ENCODE data around the gene TEX35. TPM values are rescaled to one million over a fixed set of nuclear protein-coding genes. Genes with fewer than 3 reads are reported as not detected.

TEX35 gene
- total RNA-seq, 3 donors from 2014 or later (not counting 1 experiment from before 2014, with no cell fraction given) = not detected

- no peaks in the 10 kb centered on the region for H3K9me3 ChIP-seq (ENCODE audit: control insufficient read depth, insufficient read depth, low read length)
- WGBS (ENCODE audit: insufficient coverage) = 98% methylated on average over 5 of the region's 6 CpGs
- no peaks in the 10 kb centered on the region for H3K4me1 ChIP-seq (ENCODE audit: control insufficient read depth, insufficient read depth, low read length)
- H3K9me3 Mint-ChIP-seq = no peaks in the 10 kb centered on the region
- peaks cover 3 to 8% of the 10 kb centered on the region in 2 donors for H3K27me3 Mint-ChIP-seq (ENCODE audit: low read depth in 2 of 2)
- TF ChIP-seq CTCF (IDR thresholded peaks at IDR 0.05) = no peak
- H3K27ac ChIP-seq (ENCODE audit: low read length) = no peak overlapping the region
- H3K27me3 ChIP-seq (ENCODE audit: control insufficient read depth, insufficient read depth, low read length) = no peaks in the 10 kb centered on the region
- no peaks in the 10 kb centered on the region for H3K36me3 Mint-ChIP-seq
- intact Hi-C loops (cut with micrococcal nuclease) = no loop called here
- H3K4me3 Mint-ChIP-seq = no peak overlapping the region
- DNase-seq (no peak), ATAC-seq (no peak)
- no peak overlapping the region for H3K4me3 ChIP-seq (ENCODE audit: low read length)
- no peak overlapping the region for H3K27ac Mint-ChIP-seq
- H3K36me3 ChIP-seq (ENCODE audit: control insufficient read depth, insufficient read depth, low read length) = no peaks in the 10 kb centered on the region
- peaks cover 0 to 5% of the 10 kb centered on the region in 2 donors for H3K4me1 Mint-ChIP-seq
Measured at GRCh38 chr1:178506177-178506576, 6.7 kb upstream of the TEX35 start.

- no peaks in the 10 kb centered on the region for H3K36me3 ChIP-seq (ENCODE audit: control insufficient read depth, insufficient read depth, low read length)
- Mint-ChIP-seq H3K9me3 (no peaks in the 10 kb centered on the region), H3K27ac (no peak overlapping the region), H3K4me1 (peaks cover 0 to 2% of the 10 kb centered on the region in 2 donors), H3K27me3 (ENCODE audit: low read depth in 2 of 2) (peaks cover under 1 to 6% of the 10 kb centered on the region in 2 donors), H3K36me3 (no peaks in the 10 kb centered on the region), H3K4me3 (no peak overlapping the region)
- H3K4me1 ChIP-seq (ENCODE audit: control insufficient read depth, insufficient read depth, low read length) = no peaks in the 10 kb centered on the region
- intact Hi-C loops (cut with micrococcal nuclease) = no loop called here
- H3K4me3 ChIP-seq (ENCODE audit: low read length) = no peak overlapping the region
- H3K27ac ChIP-seq (ENCODE audit: low read length) = no peak overlapping the region
- H3K27me3 ChIP-seq (ENCODE audit: control insufficient read depth, insufficient read depth, low read length) = no peaks in the 10 kb centered on the region
- DNase-seq (no peak), ATAC-seq (no peak)
- WGBS (ENCODE audit: insufficient coverage) = 77% methylated on average over 6 of the region's 6 CpGs
- no peaks in the 10 kb centered on the region for H3K9me3 ChIP-seq (ENCODE audit: control insufficient read depth, insufficient read depth, low read length)
- no peak for TF ChIP-seq CTCF (IDR thresholded peaks at IDR 0.05)
Measured at GRCh38 chr1:178506669-178507068, 6.2 kb upstream of the TEX35 start.

GRCh38 chr1:178509414-178510007, 3.4 kb upstream of the TEX35 start:
- Mint-ChIP-seq H3K27me3 (ENCODE audit: low read depth in 2 of 2) (peaks cover 0 to 3% of the 10 kb centered on the region in 2 donors), H3K36me3 (no peaks in the 10 kb centered on the region), H3K9me3 (no peaks in the 10 kb centered on the region), H3K4me1 (no peaks in the 10 kb centered on the region), H3K27ac (no peak overlapping the region), H3K4me3 (no peak overlapping the region)
- Histone ChIP-seq H3K4me3 (ENCODE audit: low read length) (no peak overlapping the region), H3K27ac (ENCODE audit: low read length) (no peak overlapping the region), H3K9me3 (ENCODE audit: control insufficient read depth, insufficient read depth, low read length) (no peaks in the 10 kb centered on the region), H3K27me3 (ENCODE audit: control insufficient read depth, insufficient read depth, low read length) (no peaks in the 10 kb centered on the region), H3K36me3 (ENCODE audit: control insufficient read depth, insufficient read depth, low read length) (no peaks in the 10 kb centered on the region), H3K4me1 (ENCODE audit: control insufficient read depth, insufficient read depth, low read length) (no peaks in the 10 kb centered on the region)
- WGBS (ENCODE audit: insufficient coverage) = 85% methylated on average over 4 of the region's 5 CpGs
- intact Hi-C loops (cut with micrococcal nuclease) = no loop called here
- DNase-seq (no peak), ATAC-seq (no peak)
- TF ChIP-seq CTCF (IDR thresholded peaks at IDR 0.05) = no peak

- Mint-ChIP-seq H3K9me3 (no peaks in the 10 kb centered on the region), H3K27me3 (ENCODE audit: low read depth in 2 of 2) (peaks cover 0 to 3% of the 10 kb centered on the region in 2 donors), H3K36me3 (no peaks in the 10 kb centered on the region), H3K4me1 (no peaks in the 10 kb centered on the region), H3K4me3 (no peak overlapping the region), H3K27ac (no peak overlapping the region)
- H3K4me3 ChIP-seq (ENCODE audit: low read length) = no peak overlapping the region
- intact Hi-C loops (cut with micrococcal nuclease) = no loop called here
- 87% methylated on average over 4 of the region's 4 CpGs for WGBS (ENCODE audit: insufficient coverage)
- ATAC-seq = no peak
- H3K9me3 ChIP-seq (ENCODE audit: control insufficient read depth, insufficient read depth, low read length) = no peaks in the 10 kb centered on the region
- H3K27ac ChIP-seq (ENCODE audit: low read length) = no peak overlapping the region
- no peak for TF ChIP-seq CTCF (IDR thresholded peaks at IDR 0.05)
- H3K4me1 ChIP-seq (ENCODE audit: control insufficient read depth, insufficient read depth, low read length) = no peaks in the 10 kb centered on the region
- no peaks in the 10 kb centered on the region for H3K36me3 ChIP-seq (ENCODE audit: control insufficient read depth, insufficient read depth, low read length)
- no peak for DNase-seq
- no peaks in the 10 kb centered on the region for H3K27me3 ChIP-seq (ENCODE audit: control insufficient read depth, insufficient read depth, low read length)
Measured at GRCh38 chr1:178510155-178510554, 2.8 kb upstream of the TEX35 start.
